ENCODE data around the gene PCED1B.

DNA sequence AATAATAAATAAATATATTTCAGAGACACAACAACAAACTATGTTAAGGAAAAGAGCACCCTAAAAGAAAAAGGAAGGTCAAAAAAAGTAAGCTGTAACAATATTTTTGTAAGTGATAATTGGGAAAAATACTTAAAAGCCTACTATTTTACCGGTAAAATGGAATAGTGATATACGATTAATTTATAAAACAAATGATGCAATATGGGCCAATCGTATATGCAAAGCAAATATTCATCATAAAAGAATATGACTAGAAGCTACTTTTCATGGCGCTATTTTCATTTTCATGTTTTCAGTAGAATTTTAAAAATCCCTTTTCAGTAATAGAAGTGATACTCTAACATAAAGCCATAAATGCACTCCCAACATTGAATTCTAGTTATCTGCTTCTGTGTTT lies 131.4 kb downstream of the PCED1B start:
- TF ChIP-seq TOX (CRISPR knock-in tag; IDR thresholded peaks at IDR 0.05; ENCODE audit: borderline replicate concordance) (no peak), RARB (CRISPR knock-in tag; IDR thresholded peaks at IDR 0.05) (no peak)
- TF ChIP-seq, protein P1, sequence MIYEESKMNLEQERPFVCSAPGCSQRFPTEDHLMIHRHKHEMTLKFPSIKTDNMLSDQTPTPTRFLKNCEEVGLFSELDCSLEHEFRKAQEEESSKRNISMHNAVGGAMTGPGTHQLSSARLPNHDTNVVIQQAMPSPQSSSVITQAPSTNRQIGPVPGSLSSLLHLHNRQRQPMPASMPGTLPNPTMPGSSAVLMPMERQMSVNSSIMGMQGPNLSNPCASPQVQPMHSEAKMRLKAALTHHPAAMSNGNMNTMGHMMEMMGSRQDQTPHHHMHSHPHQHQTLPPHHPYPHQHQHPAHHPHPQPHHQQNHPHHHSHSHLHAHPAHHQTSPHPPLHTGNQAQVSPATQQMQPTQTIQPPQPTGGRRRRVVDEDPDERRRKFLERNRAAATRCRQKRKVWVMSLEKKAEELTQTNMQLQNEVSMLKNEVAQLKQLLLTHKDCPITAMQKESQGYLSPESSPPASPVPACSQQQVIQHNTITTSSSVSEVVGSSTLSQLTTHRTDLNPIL (CRISPR knock-in tag; IDR thresholded peaks at IDR 0.05; ENCODE audit: low read depth) = no peak
